ENCODE results near the gene OSMR.

DNA sequence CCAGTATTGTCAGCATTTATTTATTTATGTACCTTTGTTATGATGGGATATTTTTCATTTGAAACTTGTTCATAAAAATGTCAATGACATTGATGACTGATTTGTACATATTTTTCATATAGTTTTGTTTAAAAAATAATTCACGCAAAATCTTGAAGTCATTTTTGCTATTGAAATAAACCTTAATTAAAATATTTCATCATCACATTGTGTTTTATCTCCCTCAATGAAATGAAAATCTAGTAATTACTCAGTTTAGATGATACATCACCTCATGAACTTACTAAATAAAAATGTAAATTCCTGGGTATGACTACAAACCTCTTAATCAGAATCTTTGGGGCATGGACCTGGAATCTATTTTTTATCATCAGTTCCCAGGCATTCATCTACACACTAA, 89.6 kb downstream of the OSMR start:
- TF ChIP-seq POLR2AphosphoS5 (IDR thresholded peaks at IDR 0.05; ENCODE audit: low read depth) (no peak), JUNB (IDR thresholded peaks at IDR 0.05; ENCODE audit: unreplicated experiment) (no peak), EZH2 (IDR thresholded peaks at IDR 0.05; ENCODE audit: low read depth, unreplicated experiment) (no peak), EZH2phosphoT487 (IDR thresholded peaks at IDR 0.05; ENCODE audit: unreplicated experiment) (no peak), STAT1 (IDR thresholded peaks at IDR 0.05; ENCODE audit: unreplicated experiment) (no peak)
- TF ChIP-seq, protein P1, sequence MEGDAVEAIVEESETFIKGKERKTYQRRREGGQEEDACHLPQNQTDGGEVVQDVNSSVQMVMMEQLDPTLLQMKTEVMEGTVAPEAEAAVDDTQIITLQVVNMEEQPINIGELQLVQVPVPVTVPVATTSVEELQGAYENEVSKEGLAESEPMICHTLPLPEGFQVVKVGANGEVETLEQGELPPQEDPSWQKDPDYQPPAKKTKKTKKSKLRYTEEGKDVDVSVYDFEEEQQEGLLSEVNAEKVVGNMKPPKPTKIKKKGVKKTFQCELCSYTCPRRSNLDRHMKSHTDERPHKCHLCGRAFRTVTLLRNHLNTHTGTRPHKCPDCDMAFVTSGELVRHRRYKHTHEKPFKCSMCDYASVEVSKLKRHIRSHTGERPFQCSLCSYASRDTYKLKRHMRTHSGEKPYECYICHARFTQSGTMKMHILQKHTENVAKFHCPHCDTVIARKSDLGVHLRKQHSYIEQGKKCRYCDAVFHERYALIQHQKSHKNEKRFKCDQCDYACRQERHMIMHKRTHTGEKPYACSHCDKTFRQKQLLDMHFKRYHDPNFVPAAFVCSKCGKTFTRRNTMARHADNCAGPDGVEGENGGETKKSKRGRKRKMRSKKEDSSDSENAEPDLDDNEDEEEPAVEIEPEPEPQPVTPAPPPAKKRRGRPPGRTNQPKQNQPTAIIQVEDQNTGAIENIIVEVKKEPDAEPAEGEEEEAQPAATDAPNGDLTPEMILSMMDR (conservative IDR thresholded peaks at IDR 0.05; ENCODE audit: low read depth in 2 of 2), result no peak
- TF ChIP-seq, protein P2, sequence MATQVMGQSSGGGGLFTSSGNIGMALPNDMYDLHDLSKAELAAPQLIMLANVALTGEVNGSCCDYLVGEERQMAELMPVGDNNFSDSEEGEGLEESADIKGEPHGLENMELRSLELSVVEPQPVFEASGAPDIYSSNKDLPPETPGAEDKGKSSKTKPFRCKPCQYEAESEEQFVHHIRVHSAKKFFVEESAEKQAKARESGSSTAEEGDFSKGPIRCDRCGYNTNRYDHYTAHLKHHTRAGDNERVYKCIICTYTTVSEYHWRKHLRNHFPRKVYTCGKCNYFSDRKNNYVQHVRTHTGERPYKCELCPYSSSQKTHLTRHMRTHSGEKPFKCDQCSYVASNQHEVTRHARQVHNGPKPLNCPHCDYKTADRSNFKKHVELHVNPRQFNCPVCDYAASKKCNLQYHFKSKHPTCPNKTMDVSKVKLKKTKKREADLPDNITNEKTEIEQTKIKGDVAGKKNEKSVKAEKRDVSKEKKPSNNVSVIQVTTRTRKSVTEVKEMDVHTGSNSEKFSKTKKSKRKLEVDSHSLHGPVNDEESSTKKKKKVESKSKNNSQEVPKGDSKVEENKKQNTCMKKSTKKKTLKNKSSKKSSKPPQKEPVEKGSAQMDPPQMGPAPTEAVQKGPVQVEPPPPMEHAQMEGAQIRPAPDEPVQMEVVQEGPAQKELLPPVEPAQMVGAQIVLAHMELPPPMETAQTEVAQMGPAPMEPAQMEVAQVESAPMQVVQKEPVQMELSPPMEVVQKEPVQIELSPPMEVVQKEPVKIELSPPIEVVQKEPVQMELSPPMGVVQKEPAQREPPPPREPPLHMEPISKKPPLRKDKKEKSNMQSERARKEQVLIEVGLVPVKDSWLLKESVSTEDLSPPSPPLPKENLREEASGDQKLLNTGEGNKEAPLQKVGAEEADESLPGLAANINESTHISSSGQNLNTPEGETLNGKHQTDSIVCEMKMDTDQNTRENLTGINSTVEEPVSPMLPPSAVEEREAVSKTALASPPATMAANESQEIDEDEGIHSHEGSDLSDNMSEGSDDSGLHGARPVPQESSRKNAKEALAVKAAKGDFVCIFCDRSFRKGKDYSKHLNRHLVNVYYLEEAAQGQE (IDR thresholded peaks at IDR 0.05; ENCODE audit: unreplicated experiment), result no peak
- TF ChIP-seq, protein P3, sequence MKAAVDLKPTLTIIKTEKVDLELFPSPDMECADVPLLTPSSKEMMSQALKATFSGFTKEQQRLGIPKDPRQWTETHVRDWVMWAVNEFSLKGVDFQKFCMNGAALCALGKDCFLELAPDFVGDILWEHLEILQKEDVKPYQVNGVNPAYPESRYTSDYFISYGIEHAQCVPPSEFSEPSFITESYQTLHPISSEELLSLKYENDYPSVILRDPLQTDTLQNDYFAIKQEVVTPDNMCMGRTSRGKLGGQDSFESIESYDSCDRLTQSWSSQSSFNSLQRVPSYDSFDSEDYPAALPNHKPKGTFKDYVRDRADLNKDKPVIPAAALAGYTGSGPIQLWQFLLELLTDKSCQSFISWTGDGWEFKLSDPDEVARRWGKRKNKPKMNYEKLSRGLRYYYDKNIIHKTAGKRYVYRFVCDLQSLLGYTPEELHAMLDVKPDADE (IDR thresholded peaks at IDR 0.05), result no peak

Data from GM23338 (cell line).